ENCODE data around the gene GLIS1. TPM values are rescaled to one million over a fixed set of nuclear protein-coding genes. Genes with fewer than 3 reads are reported as not detected.

Gene GLIS1
- total RNA-seq, 4 donors from 2014 or later = not detected

GRCh38 chr1:53551428-53551995 lies 187.5 kb downstream of the GLIS1 start:
- no peak for TF ChIP-seq POLR2A (IDR thresholded peaks at IDR 0.05)
- TF ChIP-seq, protein P1, sequence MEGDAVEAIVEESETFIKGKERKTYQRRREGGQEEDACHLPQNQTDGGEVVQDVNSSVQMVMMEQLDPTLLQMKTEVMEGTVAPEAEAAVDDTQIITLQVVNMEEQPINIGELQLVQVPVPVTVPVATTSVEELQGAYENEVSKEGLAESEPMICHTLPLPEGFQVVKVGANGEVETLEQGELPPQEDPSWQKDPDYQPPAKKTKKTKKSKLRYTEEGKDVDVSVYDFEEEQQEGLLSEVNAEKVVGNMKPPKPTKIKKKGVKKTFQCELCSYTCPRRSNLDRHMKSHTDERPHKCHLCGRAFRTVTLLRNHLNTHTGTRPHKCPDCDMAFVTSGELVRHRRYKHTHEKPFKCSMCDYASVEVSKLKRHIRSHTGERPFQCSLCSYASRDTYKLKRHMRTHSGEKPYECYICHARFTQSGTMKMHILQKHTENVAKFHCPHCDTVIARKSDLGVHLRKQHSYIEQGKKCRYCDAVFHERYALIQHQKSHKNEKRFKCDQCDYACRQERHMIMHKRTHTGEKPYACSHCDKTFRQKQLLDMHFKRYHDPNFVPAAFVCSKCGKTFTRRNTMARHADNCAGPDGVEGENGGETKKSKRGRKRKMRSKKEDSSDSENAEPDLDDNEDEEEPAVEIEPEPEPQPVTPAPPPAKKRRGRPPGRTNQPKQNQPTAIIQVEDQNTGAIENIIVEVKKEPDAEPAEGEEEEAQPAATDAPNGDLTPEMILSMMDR (IDR thresholded peaks at IDR 0.05 in 4 of 5, conservative IDR thresholded peaks at IDR 0.05 in 1 of 5) = no peak
- Histone ChIP-seq H3K4me3 (no peak overlapping the region), H3K36me3 (no peaks in the 10 kb centered on the region), H3K27ac (no peak overlapping the region), H3K27me3 (no peaks in the 10 kb centered on the region), H3K4me1 (no peaks in the 10 kb centered on the region), H3K9me3 (no peaks in the 10 kb centered on the region)
- DNase-seq = peak in 1 of 2 donors; percentile 2
- ATAC-seq = no peak
- intact Hi-C loops (cut with DNase I; ENCODE audit: low total_unique reads) = no loop called here
- in situ Hi-C loops (cut with MboI; ENCODE audit: low sequenced_read_pairs in 4 of 4) = no loop called here

GRCh38 chr1:53550201-53550741 lies 188.7 kb downstream of the GLIS1 start:
- peaks cover 7% of the 10 kb centered on the region in 2 donors for H3K4me1 ChIP-seq
- H3K4me3 ChIP-seq = no peak overlapping the region
- ATAC-seq (no peak), DNase-seq (peak in 1 of 2 donors; percentile 6)
- H3K36me3 ChIP-seq = no peaks in the 10 kb centered on the region
- no peak overlapping the region for H3K27ac ChIP-seq
- H3K9me3 ChIP-seq = no peaks in the 10 kb centered on the region
- in situ Hi-C loops (cut with MboI; ENCODE audit: low sequenced_read_pairs in 4 of 4) (no loop called here), intact Hi-C loops (cut with DNase I; ENCODE audit: low total_unique reads) (no loop called here)
- no peaks in the 10 kb centered on the region for H3K27me3 ChIP-seq
- TF ChIP-seq, protein P1 (IDR thresholded peaks at IDR 0.05 in 4 of 5, conservative IDR thresholded peaks at IDR 0.05 in 1 of 5) = no peak
- no peak for TF ChIP-seq POLR2A (IDR thresholded peaks at IDR 0.05)

- H3K27me3 ChIP-seq = no peaks in the 10 kb centered on the region
- H3K27ac ChIP-seq = no peak overlapping the region
- intact Hi-C loops (cut with DNase I; ENCODE audit: low total_unique reads) (no loop called here), in situ Hi-C loops (cut with MboI; ENCODE audit: low sequenced_read_pairs in 4 of 4) (no loop called here)
- peaks cover 7% of the 10 kb centered on the region in 2 donors for H3K4me1 ChIP-seq
- H3K9me3 ChIP-seq = no peaks in the 10 kb centered on the region
- no peak for ATAC-seq
- TF ChIP-seq POLR2A (IDR thresholded peaks at IDR 0.05) = no peak
- TF ChIP-seq, protein P1 (IDR thresholded peaks at IDR 0.05 in 4 of 5, conservative IDR thresholded peaks at IDR 0.05 in 1 of 5) = no peak
- no peak overlapping the region for H3K4me3 ChIP-seq
- H3K36me3 ChIP-seq = no peaks in the 10 kb centered on the region
- peak in 1 of 2 donors; percentile 0 for DNase-seq
Observed at GRCh38 chr1:53549781-53550180, 189.2 kb downstream of the GLIS1 start.

DNA sequence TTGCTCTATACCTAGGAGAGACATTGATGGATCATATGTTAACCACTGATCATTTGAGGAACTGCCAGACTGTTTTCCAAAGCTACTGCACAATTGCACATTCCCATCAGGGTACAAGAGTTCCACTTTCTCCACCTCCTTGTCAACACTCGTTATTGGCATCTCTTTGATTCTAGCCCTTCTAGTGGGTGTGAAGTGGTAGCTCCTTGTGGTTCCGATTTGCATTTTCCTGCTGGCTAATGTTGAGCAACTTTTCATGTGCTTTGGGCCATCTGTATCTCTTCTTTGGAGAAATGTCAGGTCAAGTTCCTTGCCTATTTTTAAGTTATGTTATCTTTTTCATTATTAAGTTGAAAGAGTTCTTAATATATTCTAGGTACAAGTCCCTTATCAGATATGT lies 189.7 kb downstream of the GLIS1 start:
- no peak overlapping the region for H3K27ac ChIP-seq
- in situ Hi-C loops (cut with MboI; ENCODE audit: low sequenced_read_pairs in 4 of 4) (no loop called here), intact Hi-C loops (cut with DNase I; ENCODE audit: low total_unique reads) (no loop called here)
- no peak overlapping the region for H3K4me3 ChIP-seq
- H3K36me3 ChIP-seq = no peaks in the 10 kb centered on the region
- DNase-seq = no peak
- no peak for TF ChIP-seq POLR2A (IDR thresholded peaks at IDR 0.05)
- TF ChIP-seq, protein P1 (IDR thresholded peaks at IDR 0.05 in 4 of 5, conservative IDR thresholded peaks at IDR 0.05 in 1 of 5) = no peak
- H3K27me3 ChIP-seq = no peaks in the 10 kb centered on the region
- peaks cover 7% of the 10 kb centered on the region in 2 donors for H3K4me1 ChIP-seq
- ATAC-seq = no peak
- H3K9me3 ChIP-seq = no peaks in the 10 kb centered on the region
